T-helper 9 cell (primary cell): ENCODE measurements around the gene SDF2L1.
"Not testable (repeated sequence)": the region's sequence is repeated elsewhere in the genome, so short reads cannot be mapped to it uniquely, and the experiment has no call there.

Experiments
- DNase-seq: peaks from one replicate; pipeline ENCODE4 v3.0.0-alpha.2; 2020

Gene SDF2L1

GRCh38 chr22:21688706-21689381, 46.7 kb downstream of the SDF2L1 start:
- DNase-seq, result no peak

GRCh38 chr22:21690401-21690801, 48.3 kb downstream of the SDF2L1 start:
- DNase-seq, result no peak

- no peak for DNase-seq
Measured at GRCh38 chr22:21691816-21692215, 49.7 kb downstream of the SDF2L1 start.

GRCh38 chr22:21692856-21693255, 50.8 kb downstream of the SDF2L1 start:
- DNase-seq, result not testable (repeated sequence)

- DNase-seq, result no peak
Measured at GRCh38 chr22:21693333-21693998, 51.4 kb downstream of the SDF2L1 start.
